Caco-2 (cell line): ENCODE measurements around the gene PIAS1. TPM values are rescaled to one million over a fixed set of nuclear protein-coding genes. Genes with fewer than 3 reads are reported as not detected.
"Not testable (repeated sequence)": the region's sequence is repeated elsewhere in the genome, so short reads cannot be mapped to it uniquely, and the experiment has no call there.

Source experiments
- Bru-seq: library from RNA; stranded (reverse); fragments of 400-500 nt; gene quantifications from one replicate; lab custom pipeline; 2021; lab: Mats Ljungman, UMichigan
- BruChase-seq, 2 experiments: library from RNA; stranded (reverse); fragments of 400-500 nt; gene quantifications; one replicate each; lab custom pipeline; 2021; lab: Mats Ljungman, UMichigan
- BruUV-seq: library from RNA; stranded (reverse); fragments of 400-500 nt; replicated peaks from 2 replicates; lab custom pipeline; 2021; lab: Mats Ljungman, UMichigan
- CTCF ChIA-PET: fragments of 300-600 bp; sonication (Branson Sonifier 250); formaldehyde crosslinking; loops from one replicate; lab custom pipeline; 2022; ENCODE audit warnings: antibody characterized with exemption; lab: Charles Lee
- POLR2A ChIA-PET: fragments of 300-600 bp; sonication (Branson Sonifier 250); formaldehyde crosslinking; loops from one replicate; lab custom pipeline; 2022; ENCODE audit warnings: antibody characterized with exemption; lab: Charles Lee
- DNase-seq, 2 experiments: peaks; one replicate each; pipeline versions ENCODE4 v3.0.0 to v3.0.0-alpha.2; 2020 to 2022
- H3K27me3 ChIP-seq: replicated peaks from 2 replicates; pipeline ENCODE4 v1.6.0; 2011; ENCODE audit warnings: low read length; ENCODE audit not compliant: control insufficient read depth, insufficient read depth
- H3K36me3 ChIP-seq: 2 replicates; pipeline ENCODE4 v1.5.1; 2011; ENCODE audit warnings: low read length; ENCODE audit not compliant: control insufficient read depth, insufficient read depth
- H3K4me1 ChIP-seq: fragments of 250-450 bp; sonication (Bioruptor Pico); 2 replicates; pipeline ENCODE4 v1.5.1; 2020; ENCODE audit warnings: mild to moderate bottlenecking
- H3K4me3 ChIP-seq: 2 replicates; pipeline ENCODE4 v1.5.1; 2011; ENCODE audit warnings: low read depth, mild to moderate bottlenecking, control low read depth, low read length
- H3K9me3 ChIP-seq: fragments of 250-450 bp; sonication (Bioruptor Pico); 2 replicates; pipeline ENCODE4 v1.5.1; 2020; ENCODE audit warnings: mild to moderate bottlenecking, moderate library complexity
- H3K27ac Mint-ChIP-seq: one replicate; pipeline ENCODE4 v1.8.0; 2022; ENCODE audit warnings: mixed read lengths; ENCODE audit not compliant: unreplicated experiment
- H3K27me3 Mint-ChIP-seq: one replicate; pipeline ENCODE4 v1.8.0; 2022; ENCODE audit warnings: mixed read lengths; ENCODE audit not compliant: insufficient read depth, unreplicated experiment
- H3K36me3 Mint-ChIP-seq: one replicate; pipeline ENCODE4 v1.8.0; 2022; ENCODE audit warnings: mild to moderate bottlenecking, mixed read lengths; ENCODE audit not compliant: insufficient read depth, unreplicated experiment
- H3K4me1 Mint-ChIP-seq: one replicate; pipeline ENCODE4 v1.8.0; 2022; ENCODE audit warnings: low read depth, mixed read lengths; ENCODE audit not compliant: unreplicated experiment
- H3K4me3 Mint-ChIP-seq: one replicate; pipeline ENCODE4 v1.8.0; 2022; ENCODE audit warnings: mild to moderate bottlenecking, moderate library complexity, mixed read lengths; ENCODE audit not compliant: unreplicated experiment
- H3K9me3 Mint-ChIP-seq: one replicate; pipeline ENCODE4 v1.8.0; 2022; ENCODE audit warnings: mixed read lengths; ENCODE audit not compliant: unreplicated experiment
- CTCF ChIP-seq, 2 experiments: fragments of 200-600 bp in 1 of 2; IDR thresholded peaks; 1 replicate in 1 of 2; 2 replicates in 1 of 2; pipeline versions ENCODE4 v1.5.1 to v1.8.0; 2011 to 2022; ENCODE audit warnings: antibody characterized with exemption in 1 of 2, control low read depth in 1 of 2, inconsistent platforms in 1 of 2, low read depth in 1 of 2, low read length in 1 of 2, mild to moderate bottlenecking in 1 of 2, moderate library complexity in 1 of 2; ENCODE audit not compliant: insufficient read depth in 1 of 2, severe bottlenecking in 1 of 2, unreplicated experiment in 1 of 2
- intact Hi-C: fragments of 100-400 bp; cut with micrococcal nuclease; formaldehyde crosslinking; loops from one replicate; pipeline ENCODE4 v1.10.0; 2022; ENCODE audit not compliant: unreplicated experiment
- long read RNA-seq: library from polyadenylated mRNA; stranded (forward); transcript quantifications from one replicate; pipeline ENCODE4 v2.0.0, GENCODE V29; 2022
- total RNA-seq: library from RNA; stranded (reverse); gene quantifications from 2 replicates; pipeline ENCODE4 v1.2.3, GENCODE V29; 2022

Gene PIAS1
- total RNA-seq (43.1 and 48.0 TPM in 2 replicates), Bru-seq, nascent RNA (percentile 93 among the genes with signal in this experiment), BruChase-seq, experiment 1, labeled RNA remaining after a 2-hour chase (percentile 89 among the genes with signal in this experiment), BruChase-seq, experiment 2, labeled RNA remaining after a 6-hour chase (percentile 79 among the genes with signal in this experiment)
- long read RNA-seq, full-length matches to known transcripts, result 41 of 59 reads
- long read RNA-seq, partial matches to known transcripts, result 4 of 59 reads
- long read RNA-seq, other reads (novel, unspliced or antisense), result 14 of 59 reads

- Histone ChIP-seq H3K9me3 (no peaks in the 10 kb centered on the region), H3K4me1 (peaks cover 39% of the 10 kb centered on the region), H3K36me3 (no peaks in the 10 kb centered on the region), H3K4me3 (peak within 1 kb of the TSS; percentile 89), H3K27me3 (no peaks in the 10 kb centered on the region)
- peak; percentile 97 for DNase-seq
- Mint-ChIP-seq H3K27ac (peak within 1 kb of the TSS; percentile 60), H3K36me3 (peaks cover 9% of the 10 kb centered on the region), H3K4me3 (peak within 1 kb of the TSS; percentile 84), H3K4me1 (peaks cover 31% of the 10 kb centered on the region), H3K9me3 (peaks cover 1% of the 10 kb centered on the region), H3K27me3 (no peaks in the 10 kb centered on the region)
- ChIA-PET POLR2A (interaction anchor here (0.5 to 2.0 kb wide), 14 partner anchors 12 to 214 kb away, joined by 3 to 12 read pairs (median 4); no protein-coding TSS in a partner anchor), CTCF (interaction anchor here (0.6 to 1.6 kb wide), 11 partner anchors 21 to 485 kb away, joined by 3 to 6 read pairs (median 4); no protein-coding TSS in a partner anchor)
- BruUV-seq, result TSS peak; percentile 96
- TF ChIP-seq CTCF (IDR thresholded peaks at IDR 0.05; ENCODE audit: insufficient read depth in 1 of 2, low read depth in 1 of 2, low read length in 1 of 2, severe bottlenecking in 1 of 2, unreplicated experiment in 1 of 2), result peak in 1 of 2 experiments; percentile 12
- intact Hi-C loops, result loop anchor here (1.0 to 5.0 kb wide), 6 partner anchors 92 to 213 kb away; partner anchors contain the start of gene RNU6-1
Measured at GRCh38 chr15:68053701-68054627, at the start of gene PIAS1. TSS of gene PIAS1 (plus strand) at chr15:68054315. CDS start at chr15:68054327, 12 bp downstream.

- H3K4me1 Mint-ChIP-seq, H3K36me3 ChIP-seq, intact Hi-C loops, CTCF ChIA-PET, H3K36me3 Mint-ChIP-seq, BruUV-seq, H3K27me3 ChIP-seq, H3K4me3 Mint-ChIP-seq, H3K27me3 Mint-ChIP-seq, H3K4me3 ChIP-seq, POLR2A ChIA-PET, H3K27ac Mint-ChIP-seq, H3K4me1 ChIP-seq, DNase-seq: not testable (repeated sequence)
- H3K9me3 Mint-ChIP-seq, result peaks cover 58% of the 10 kb centered on the region
- peaks cover 12% of the 10 kb centered on the region; the same call in 1 of the 2 replicates for H3K9me3 ChIP-seq
Measured at GRCh38 chr15:68007642-68008041, 46.5 kb upstream of the PIAS1 start.

- no TSS peak for BruUV-seq
- CTCF ChIA-PET, result no interaction called here
Measured at GRCh38 chr15:68010361-68011153, 43.6 kb upstream of the PIAS1 start.

More at GRCh38 chr15:68010361-68011153, 43.6 kb upstream of the PIAS1 start:
- no peak for DNase-seq
- intact Hi-C loops, result no loop called here
- peaks cover 61% of the 10 kb centered on the region for H3K9me3 Mint-ChIP-seq
- peak overlapping the region; percentile 36 for H3K27ac Mint-ChIP-seq
- no peak for TF ChIP-seq CTCF (IDR thresholded peaks at IDR 0.05; ENCODE audit: insufficient read depth in 1 of 2, low read depth in 1 of 2, low read length in 1 of 2, severe bottlenecking in 1 of 2, unreplicated experiment in 1 of 2)
- Histone ChIP-seq H3K36me3 (no peaks in the 10 kb centered on the region), H3K9me3 (peaks cover 18% of the 10 kb centered on the region; the same call in 1 of the 2 replicates), H3K27me3 (no peaks in the 10 kb centered on the region), H3K4me1 (peaks cover 20% of the 10 kb centered on the region), H3K4me3 (no peak overlapping the region)
- POLR2A ChIA-PET, result no interaction called here
- no peaks in the 10 kb centered on the region for H3K27me3 Mint-ChIP-seq
- H3K4me1 Mint-ChIP-seq, result peaks cover 25% of the 10 kb centered on the region
- no peaks in the 10 kb centered on the region for H3K36me3 Mint-ChIP-seq
- H3K4me3 Mint-ChIP-seq, result no peak overlapping the region
